Liver (tissue), 9 donors: Measurements from ENCODE around the gene UNC13D. TPM values are rescaled to one million over a fixed set of nuclear protein-coding genes. Genes with fewer than 3 reads are reported as not detected.

ENCODE experiments used
- DNase-seq: peaks from one replicate; pipeline ENCODE4 v3.0.0-alpha.2; 2017; ENCODE audit warnings: low spot score
- H3K27ac ChIP-seq, 2 donors: one replicate each; pipeline ENCODE4 v1.7.0; 2013; ENCODE audit warnings: inconsistent platforms in 2 of 2, low read length in 2 of 2, control low read depth in 1 of 2, low read depth in 1 of 2, mild to moderate bottlenecking in 1 of 2
- H3K27me3 ChIP-seq, 4 donors: one replicate each; pipeline versions ENCODE4 v1.6.1 to v1.7.0; 2013; ENCODE audit warnings: low read length in 3 of 4, inconsistent platforms in 1 of 4, mild to moderate bottlenecking in 1 of 4, moderate library complexity in 1 of 4; ENCODE audit not compliant: control insufficient read depth in 4 of 4, insufficient read depth in 4 of 4
- H3K36me3 ChIP-seq, 4 donors: one replicate each; pipeline versions ENCODE4 v1.6.1 to v1.7.0; 2013; ENCODE audit warnings: low read length in 3 of 4, mild to moderate bottlenecking in 3 of 4, low read depth in 1 of 4, moderate library complexity in 1 of 4; ENCODE audit not compliant: control insufficient read depth in 4 of 4, insufficient read depth in 3 of 4
- H3K4me1 ChIP-seq, 4 donors: one replicate each; pipeline versions ENCODE4 v1.6.1 to v1.7.0; 2013; ENCODE audit warnings: low read length in 3 of 4, mild to moderate bottlenecking in 3 of 4, moderate library complexity in 1 of 4; ENCODE audit not compliant: control insufficient read depth in 4 of 4, insufficient read depth in 4 of 4
- H3K4me3 ChIP-seq, 3 donors: one replicate each; pipeline versions ENCODE4 v1.6.1 to v1.7.0; 2013; ENCODE audit warnings: low read length in 3 of 3, control low read depth in 1 of 3, low read depth in 1 of 3, mild to moderate bottlenecking in 1 of 3
- H3K9ac ChIP-seq, 2 donors: one replicate each; pipeline ENCODE4 v1.7.0; 2013; ENCODE audit warnings: low read length in 2 of 2, mild to moderate bottlenecking in 2 of 2, moderate library complexity in 2 of 2, control low read depth in 1 of 2, low read depth in 1 of 2
- H3K9me3 ChIP-seq, 4 donors: one replicate each; pipeline versions ENCODE4 v1.6.1 to v1.7.0; 2013; ENCODE audit warnings: low read length in 3 of 4; ENCODE audit not compliant: control insufficient read depth in 4 of 4
- CTCF ChIP-seq: fragments of 150-350 bp; IDR thresholded peaks from 2 replicates; pipeline ENCODE4 v1.5.1; 2017; ENCODE audit warnings: improper control_type of control experiment, low read depth, low read length; ENCODE audit not compliant: missing input control
- EGR1 ChIP-seq, 2 donors: IDR thresholded peaks; 2 replicates each; pipeline ENCODE4 v1.6.1; 2016 to 2018; ENCODE audit warnings: antibody characterized with exemption in 2 of 2, low read depth in 2 of 2
- FOXA1 ChIP-seq: IDR thresholded peaks from 2 replicates; pipeline ENCODE4 v1.6.1; 2016; ENCODE audit warnings: antibody characterized with exemption
- FOXA2 ChIP-seq: IDR thresholded peaks from 2 replicates; pipeline ENCODE4 v1.6.1; 2016; ENCODE audit warnings: antibody characterized with exemption
- GABPA ChIP-seq, 2 donors: IDR thresholded peaks in 1 of 2; conservative IDR thresholded peaks in 1 of 2; 2 replicates each; pipeline ENCODE4 v1.6.1; 2016; ENCODE audit warnings: antibody characterized with exemption in 2 of 2, mild to moderate bottlenecking in 1 of 2, moderate library complexity in 1 of 2
- HNF4A ChIP-seq, 2 donors: conservative IDR thresholded peaks; 2 replicates each; pipeline ENCODE4 v1.6.1; 2016; ENCODE audit warnings: antibody characterized with exemption in 2 of 2, mild to moderate bottlenecking in 2 of 2
- HNF4G ChIP-seq: IDR thresholded peaks from 2 replicates; pipeline ENCODE4 v1.6.1; 2016; ENCODE audit warnings: antibody characterized with exemption
- JUND ChIP-seq, 2 donors: IDR thresholded peaks; 2 replicates each; pipeline ENCODE4 v1.6.1; 2016; ENCODE audit warnings: antibody characterized with exemption in 2 of 2
- NR2F2 ChIP-seq: IDR thresholded peaks from 2 replicates; pipeline ENCODE4 v1.6.1; 2016; ENCODE audit warnings: antibody characterized with exemption
- RAD21 ChIP-seq, 2 donors: IDR thresholded peaks; 2 replicates each; pipeline ENCODE4 v1.6.1; 2016; ENCODE audit warnings: antibody characterized with exemption in 2 of 2, mild to moderate bottlenecking in 2 of 2
- RXRA ChIP-seq, 2 donors: IDR thresholded peaks; 2 replicates each; pipeline ENCODE4 v1.6.1; 2017 to 2018; ENCODE audit warnings: antibody characterized with exemption in 2 of 2, mild to moderate bottlenecking in 1 of 2
- SP1 ChIP-seq: IDR thresholded peaks from 2 replicates; pipeline ENCODE4 v1.6.1; 2018; ENCODE audit warnings: antibody characterized with exemption, mild to moderate bottlenecking
- TAF1 ChIP-seq: conservative IDR thresholded peaks from 2 replicates; pipeline ENCODE4 v1.6.1; 2016; ENCODE audit warnings: antibody characterized with exemption, mild to moderate bottlenecking
- YY1 ChIP-seq: IDR thresholded peaks from 2 replicates; pipeline ENCODE4 v1.6.1; 2016; ENCODE audit warnings: antibody characterized with exemption, mild to moderate bottlenecking
- WGBS: extraction: QIAGEN DNeasy Blood & Tissue Kit; methylation state at CpG from one replicate; pipeline ENCODE4 v1.1.7; 2013; 5-methylcytosine and 5-hydroxymethylcytosine counted together
- polyA plus RNA-seq, 2 donors: library from polyadenylated mRNA; stranded (reverse) in 1 of 2; unstranded in 1 of 2; fragments of 200-250 nt in 1 of 2; fragments of >200 nt in 1 of 2; fragmentation: Nextera tagmentation in 1 of 2; extraction: Ambion mirVana in 1 of 2; gene quantifications; one replicate each; pipeline versions ENCODE4 v1.2.1 to v1.2.3, GENCODE V29; 2013 to 2015
- total RNA-seq, 2 donors: library from RNA; depleted of rRNA; stranded (reverse); fragments of >200 nt; gene quantifications; one replicate each; pipeline ENCODE4 v1.2.3, GENCODE V29; 2014
- TF ChIP-seq, protein P1 (sequence below): IDR thresholded peaks from 2 replicates; pipeline ENCODE4 v1.6.1; 2016; ENCODE audit warnings: antibody characterized with exemption
- TF ChIP-seq, protein P2 (sequence below): IDR thresholded peaks from 2 replicates; pipeline ENCODE4 v1.6.1; 2016; ENCODE audit warnings: antibody characterized with exemption
- TF ChIP-seq, protein P3 (sequence below): IDR thresholded peaks from 2 replicates; pipeline ENCODE4 v1.6.1; 2016; ENCODE audit warnings: antibody characterized with exemption
- TF ChIP-seq, protein P4 (sequence below): IDR thresholded peaks from 2 replicates; pipeline ENCODE4 v1.6.1; 2016; ENCODE audit warnings: antibody characterized with exemption, mild to moderate bottlenecking
- donor health status: healthy.
- donor health status: healthy.
- donor health status: healthy.
- donor health status: healthy.
- donor health status: healthy.

The UNC13D gene
- total and polyA plus RNA-seq, 4 donors = 2.1 to 22.9 (median 7.6) TPM

DNA sequence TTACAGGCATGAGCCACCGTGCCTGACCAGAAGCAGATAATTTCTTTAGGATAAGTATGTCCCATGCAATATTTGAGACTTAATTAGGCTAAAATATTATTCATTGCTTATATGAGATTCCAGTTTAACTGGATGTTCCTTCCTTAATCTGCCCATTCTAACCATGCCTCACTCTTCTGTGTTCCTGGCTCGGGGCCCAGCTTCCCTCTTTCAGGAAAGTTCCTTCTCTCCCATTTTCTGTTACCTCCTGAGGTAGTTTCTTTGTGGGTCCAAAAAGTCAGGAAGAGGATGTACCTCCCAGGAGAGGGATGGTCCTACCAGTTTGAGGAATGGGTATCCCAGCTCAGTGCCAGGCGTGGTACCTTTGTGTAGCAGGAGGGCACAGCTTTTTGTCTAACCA, 36.3 kb downstream of the UNC13D start:
- H3K36me3 ChIP-seq = peaks cover 5 to 17% (median 8%) of the 10 kb centered on the region in 4 donors
- no peak overlapping the region for H3K4me3 ChIP-seq
- DNase-seq = no peak
- no peak overlapping the region for H3K9ac ChIP-seq
- no peaks in the 10 kb centered on the region for H3K27me3 ChIP-seq
- TF ChIP-seq SP1 (no peak), FOXA2 (no peak), NR2F2 (no peak), CTCF (no peak), FOXA1 (no peak), JUND (IDR thresholded peaks at IDR 0.05) (no peak), HNF4G (no peak), RXRA (IDR thresholded peaks at IDR 0.05) (no peak), RAD21 (IDR thresholded peaks at IDR 0.05) (no peak), GABPA (IDR thresholded peaks at IDR 0.05 in 1 of 2, conservative IDR thresholded peaks at IDR 0.05 in 1 of 2) (no peak), TAF1 (no peak), EGR1 (IDR thresholded peaks at IDR 0.05; ENCODE audit: low read depth in 2 of 2) (no peak), YY1 (no peak), HNF4A (conservative IDR thresholded peaks at IDR 0.05) (no peak)
- TF ChIP-seq, protein P1, sequence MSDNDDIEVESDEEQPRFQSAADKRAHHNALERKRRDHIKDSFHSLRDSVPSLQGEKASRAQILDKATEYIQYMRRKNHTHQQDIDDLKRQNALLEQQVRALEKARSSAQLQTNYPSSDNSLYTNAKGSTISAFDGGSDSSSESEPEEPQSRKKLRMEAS = no peak
- TF ChIP-seq, protein P2, sequence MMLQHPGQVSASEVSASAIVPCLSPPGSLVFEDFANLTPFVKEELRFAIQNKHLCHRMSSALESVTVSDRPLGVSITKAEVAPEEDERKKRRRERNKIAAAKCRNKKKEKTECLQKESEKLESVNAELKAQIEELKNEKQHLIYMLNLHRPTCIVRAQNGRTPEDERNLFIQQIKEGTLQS = no peak
- TF ChIP-seq, protein P3, sequence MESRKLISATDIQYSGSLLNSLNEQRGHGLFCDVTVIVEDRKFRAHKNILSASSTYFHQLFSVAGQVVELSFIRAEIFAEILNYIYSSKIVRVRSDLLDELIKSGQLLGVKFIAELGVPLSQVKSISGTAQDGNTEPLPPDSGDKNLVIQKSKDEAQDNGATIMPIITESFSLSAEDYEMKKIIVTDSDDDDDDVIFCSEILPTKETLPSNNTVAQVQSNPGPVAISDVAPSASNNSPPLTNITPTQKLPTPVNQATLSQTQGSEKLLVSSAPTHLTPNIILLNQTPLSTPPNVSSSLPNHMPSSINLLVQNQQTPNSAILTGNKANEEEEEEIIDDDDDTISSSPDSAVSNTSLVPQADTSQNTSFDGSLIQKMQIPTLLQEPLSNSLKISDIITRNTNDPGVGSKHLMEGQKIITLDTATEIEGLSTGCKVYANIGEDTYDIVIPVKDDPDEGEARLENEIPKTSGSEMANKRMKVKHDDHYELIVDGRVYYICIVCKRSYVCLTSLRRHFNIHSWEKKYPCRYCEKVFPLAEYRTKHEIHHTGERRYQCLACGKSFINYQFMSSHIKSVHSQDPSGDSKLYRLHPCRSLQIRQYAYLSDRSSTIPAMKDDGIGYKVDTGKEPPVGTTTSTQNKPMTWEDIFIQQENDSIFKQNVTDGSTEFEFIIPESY = no peak
- TF ChIP-seq, protein P4, sequence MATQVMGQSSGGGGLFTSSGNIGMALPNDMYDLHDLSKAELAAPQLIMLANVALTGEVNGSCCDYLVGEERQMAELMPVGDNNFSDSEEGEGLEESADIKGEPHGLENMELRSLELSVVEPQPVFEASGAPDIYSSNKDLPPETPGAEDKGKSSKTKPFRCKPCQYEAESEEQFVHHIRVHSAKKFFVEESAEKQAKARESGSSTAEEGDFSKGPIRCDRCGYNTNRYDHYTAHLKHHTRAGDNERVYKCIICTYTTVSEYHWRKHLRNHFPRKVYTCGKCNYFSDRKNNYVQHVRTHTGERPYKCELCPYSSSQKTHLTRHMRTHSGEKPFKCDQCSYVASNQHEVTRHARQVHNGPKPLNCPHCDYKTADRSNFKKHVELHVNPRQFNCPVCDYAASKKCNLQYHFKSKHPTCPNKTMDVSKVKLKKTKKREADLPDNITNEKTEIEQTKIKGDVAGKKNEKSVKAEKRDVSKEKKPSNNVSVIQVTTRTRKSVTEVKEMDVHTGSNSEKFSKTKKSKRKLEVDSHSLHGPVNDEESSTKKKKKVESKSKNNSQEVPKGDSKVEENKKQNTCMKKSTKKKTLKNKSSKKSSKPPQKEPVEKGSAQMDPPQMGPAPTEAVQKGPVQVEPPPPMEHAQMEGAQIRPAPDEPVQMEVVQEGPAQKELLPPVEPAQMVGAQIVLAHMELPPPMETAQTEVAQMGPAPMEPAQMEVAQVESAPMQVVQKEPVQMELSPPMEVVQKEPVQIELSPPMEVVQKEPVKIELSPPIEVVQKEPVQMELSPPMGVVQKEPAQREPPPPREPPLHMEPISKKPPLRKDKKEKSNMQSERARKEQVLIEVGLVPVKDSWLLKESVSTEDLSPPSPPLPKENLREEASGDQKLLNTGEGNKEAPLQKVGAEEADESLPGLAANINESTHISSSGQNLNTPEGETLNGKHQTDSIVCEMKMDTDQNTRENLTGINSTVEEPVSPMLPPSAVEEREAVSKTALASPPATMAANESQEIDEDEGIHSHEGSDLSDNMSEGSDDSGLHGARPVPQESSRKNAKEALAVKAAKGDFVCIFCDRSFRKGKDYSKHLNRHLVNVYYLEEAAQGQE = no peak
- 94% methylated on average over 3 of the region's 3 CpGs for WGBS
- H3K9me3 ChIP-seq = no peaks in the 10 kb centered on the region
- H3K27ac ChIP-seq = no peak overlapping the region
- peaks cover 0 to 27% (median 17%) of the 10 kb centered on the region in 4 donors for H3K4me1 ChIP-seq
